GM19099 (cell line): ENCODE data around the gene SOX8.

Experiments used
- POLR2A ChIP-seq: IDR thresholded peaks from 3 replicates; pipeline ENCODE4 v1.6.1; 2011; ENCODE audit warnings: low read depth; ENCODE audit not compliant: insufficient read length; ENCODE audit errors: extremely low read depth

The SOX8 gene

DNA sequence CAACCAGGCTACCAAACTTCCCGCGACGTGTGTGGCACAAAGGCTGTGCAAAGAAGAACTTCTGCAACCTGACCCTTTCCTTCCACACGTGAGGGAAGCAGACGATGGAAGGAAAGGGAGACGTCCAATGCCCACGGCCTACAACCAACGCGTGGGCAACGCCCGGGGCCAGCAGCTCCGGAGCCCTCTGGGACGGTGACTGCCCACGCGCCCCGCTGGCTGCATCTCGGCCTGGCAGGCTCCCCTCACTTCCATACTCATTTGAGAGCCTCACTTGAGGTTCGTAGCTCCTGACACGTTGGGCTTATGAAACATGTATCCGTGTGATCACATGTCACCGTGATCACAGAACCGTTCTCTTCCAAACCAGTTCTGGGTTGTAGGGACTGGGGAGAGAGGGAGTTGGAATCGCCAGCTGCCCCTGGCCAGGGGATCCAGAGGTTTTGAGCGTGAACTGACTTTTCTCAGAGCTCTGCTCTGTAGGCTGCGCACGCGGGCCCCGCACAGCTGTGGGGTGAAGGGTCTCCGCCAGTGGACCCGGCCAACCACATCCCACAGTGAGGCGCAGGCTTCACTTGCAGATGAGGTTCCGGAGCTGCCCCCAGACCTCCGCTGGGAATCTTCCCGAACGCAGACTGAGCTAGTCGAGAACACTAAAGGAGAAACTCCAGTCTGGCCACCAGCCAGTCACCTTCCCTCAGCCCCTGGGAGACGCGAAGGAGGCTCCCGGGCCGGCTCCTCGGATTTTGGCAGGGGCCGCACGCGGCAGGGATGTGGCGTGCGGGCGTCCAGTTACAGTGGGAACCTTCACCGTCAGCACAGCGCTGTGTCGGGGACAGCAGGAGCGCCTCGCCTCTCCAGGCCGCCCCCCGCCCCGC is 11.8 kb upstream of the SOX8 start:
- no peak for TF ChIP-seq POLR2A

DNA sequence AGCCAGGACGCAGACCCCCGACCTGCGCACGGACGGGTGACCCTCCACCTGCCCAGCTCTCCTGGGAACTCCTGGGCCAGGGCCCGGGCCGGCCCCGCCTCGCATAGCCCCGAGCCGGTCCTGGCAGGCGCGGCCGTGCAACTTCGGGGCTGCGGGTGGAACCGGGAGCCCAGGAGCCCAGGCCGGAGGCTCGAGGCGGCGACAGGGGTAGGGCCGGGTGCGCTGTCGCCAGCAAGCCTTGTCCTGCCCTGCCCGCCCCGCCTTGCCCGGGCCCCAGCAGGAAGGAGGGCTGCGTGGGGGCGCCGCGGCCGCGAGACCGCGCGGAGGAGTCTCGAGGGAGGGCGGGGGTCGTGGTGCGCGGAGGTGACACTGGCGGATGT is 11.2 kb upstream of the SOX8 start:
- TF ChIP-seq POLR2A: no peak

DNA sequence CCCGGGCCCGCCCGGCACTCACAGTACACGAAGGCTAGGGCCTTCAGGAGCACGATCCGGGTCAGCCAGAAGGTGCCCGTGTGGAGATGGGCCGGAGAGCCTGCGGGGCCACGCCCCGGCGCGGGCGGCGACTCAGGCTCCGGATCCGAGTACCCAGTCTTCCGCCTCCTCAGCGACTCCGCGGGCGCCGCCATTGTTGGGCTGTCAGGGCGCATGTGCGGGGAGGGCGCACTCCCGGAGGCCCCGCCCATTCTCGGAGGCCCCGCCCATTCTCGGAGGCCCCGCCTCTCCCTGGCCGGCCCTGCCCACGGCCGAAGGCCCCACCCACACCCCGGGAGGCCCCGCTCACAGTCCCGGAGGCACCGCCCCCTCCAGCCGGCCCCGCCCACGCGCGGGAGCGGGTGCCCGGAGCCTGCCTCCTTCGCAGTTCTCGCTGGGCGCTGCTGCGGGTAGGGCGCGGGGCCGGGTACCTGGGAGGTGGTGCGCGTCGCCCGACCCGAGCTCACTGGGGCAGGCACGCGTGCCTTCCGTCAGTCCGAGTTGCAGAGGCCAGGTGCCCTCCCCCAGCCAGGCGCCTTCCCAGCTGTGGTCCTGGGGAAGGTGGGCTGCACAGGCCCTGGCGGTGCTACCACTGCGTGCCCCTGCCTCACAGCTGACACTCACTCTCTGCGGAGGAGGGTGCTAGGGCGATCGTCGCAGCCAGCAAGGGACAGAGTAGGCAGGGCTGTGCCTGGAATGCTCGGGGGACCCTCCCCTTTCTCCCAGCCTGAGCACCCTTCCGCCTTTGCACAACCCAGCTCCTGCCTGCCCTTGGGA is 10.6 kb upstream of the SOX8 start, which contains the start of gene LMF1:
Gene LMF1 (minus strand): TSS at position 219 of the 816 bp plus-strand sequence. CDS start 4 bp downstream, at position 215.
- peak; percentile 89 for TF ChIP-seq POLR2A

- TF ChIP-seq POLR2A: no peak
These were observed 10.0 kb upstream of the SOX8 start for GRCh38 chr16:971582-971905.

DNA sequence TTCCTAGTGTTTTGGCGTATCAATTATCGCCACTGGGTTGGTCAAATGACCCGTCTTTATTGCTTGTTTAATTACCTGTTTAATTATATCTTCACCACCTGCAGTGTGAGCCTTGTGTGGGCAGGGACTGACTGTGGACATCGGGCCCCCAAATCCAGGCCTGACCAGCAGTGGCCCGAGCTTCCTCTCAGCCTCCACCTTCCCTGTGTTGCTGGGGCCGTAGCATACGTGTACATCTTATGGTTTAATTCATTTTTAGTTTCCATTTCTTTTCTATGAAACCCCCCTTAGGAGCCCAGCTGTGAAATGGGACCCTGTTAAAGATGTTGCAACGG is 9.6 kb upstream of the SOX8 start:
- no peak for TF ChIP-seq POLR2A

GRCh38 chr16:972316-973002 is 9.1 kb upstream of the SOX8 start:
- TF ChIP-seq POLR2A: no peak

DNA sequence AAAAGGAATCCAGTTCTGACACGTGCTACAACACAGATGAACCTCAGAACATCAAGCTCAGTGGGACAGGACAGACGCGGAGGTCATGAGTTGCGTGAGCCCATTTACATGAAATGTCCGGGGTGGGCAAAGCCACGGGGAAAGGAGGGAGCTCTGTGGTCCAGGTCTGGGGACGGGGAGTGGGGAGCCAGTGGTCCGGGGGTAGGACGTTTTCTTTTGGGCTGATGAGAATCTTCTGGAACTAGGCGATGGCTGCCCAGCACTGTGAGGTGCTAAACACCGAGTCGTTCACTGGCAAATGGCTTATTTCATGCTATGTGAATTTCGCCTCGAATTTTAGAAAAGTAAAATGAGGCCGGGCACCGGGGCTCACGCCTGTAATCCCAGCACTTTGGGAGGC is 8.2 kb upstream of the SOX8 start:
- TF ChIP-seq POLR2A: no peak

GRCh38 chr16:974001-974601 is 7.5 kb upstream of the SOX8 start:
- no peak for TF ChIP-seq POLR2A

- TF ChIP-seq POLR2A: no peak
These were observed 6.8 kb upstream of the SOX8 start for GRCh38 chr16:974611-975261.

GRCh38 chr16:975291-975690 is 6.3 kb upstream of the SOX8 start:
- TF ChIP-seq POLR2A: no peak

DNA sequence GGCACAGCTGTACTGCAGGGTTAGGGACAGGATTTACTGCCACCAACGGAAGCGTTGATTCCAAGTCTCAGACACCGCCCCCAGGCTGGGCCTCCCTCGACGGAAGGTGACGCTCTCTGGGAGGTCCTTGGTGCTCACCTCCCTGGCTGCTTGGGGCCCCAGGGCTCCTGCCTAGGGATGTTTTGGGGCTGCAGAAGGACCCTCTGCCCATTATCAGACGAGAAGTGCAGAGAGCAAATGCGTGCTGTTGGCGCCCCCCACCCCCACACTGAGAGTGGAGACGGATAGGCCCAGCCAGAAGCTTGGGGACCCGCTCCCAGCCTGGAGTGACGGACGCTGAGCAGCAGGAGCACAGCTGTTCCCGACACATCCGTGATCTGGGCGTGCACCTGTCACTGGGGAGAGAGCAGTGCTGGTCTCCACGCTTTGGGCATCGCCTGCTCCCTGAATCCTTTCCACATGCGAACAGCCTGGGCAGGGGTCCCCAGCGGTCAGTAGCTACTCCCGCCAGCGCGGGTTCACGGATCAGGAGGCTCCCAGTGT is 5.1 kb upstream of the SOX8 start:
- no peak for TF ChIP-seq POLR2A

- TF ChIP-seq POLR2A: no peak
These were observed 4.4 kb upstream of the SOX8 start for GRCh38 chr16:977081-977701.

- no peak for TF ChIP-seq POLR2A
These were observed 3.7 kb upstream of the SOX8 start for GRCh38 chr16:977896-978295.

GRCh38 chr16:978403-978802 is 3.2 kb upstream of the SOX8 start:
- TF ChIP-seq POLR2A: no peak

DNA sequence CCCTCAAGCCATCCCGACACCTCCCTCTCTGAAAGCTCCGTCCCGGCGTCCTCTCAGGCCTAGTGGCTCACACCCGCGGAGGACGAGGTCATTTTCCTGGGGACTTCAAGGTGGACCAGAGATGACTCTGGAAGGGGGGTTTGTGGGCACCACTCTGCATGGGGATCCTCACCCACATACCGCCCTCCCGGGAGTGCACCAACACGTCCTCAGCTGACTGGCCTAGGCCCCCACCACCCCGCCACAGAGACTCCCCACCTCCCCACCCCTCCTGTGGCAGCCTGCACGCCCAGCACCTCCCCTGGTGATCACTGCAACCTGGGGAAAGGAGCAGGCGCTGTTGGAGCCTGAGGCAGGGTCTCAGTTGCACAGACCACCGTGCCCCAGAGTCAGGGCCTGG is 2.4 kb upstream of the SOX8 start:
- TF ChIP-seq POLR2A: no peak
